Measurements from ENCODE around the gene ZBTB22. TPM values are rescaled to one million over a fixed set of nuclear protein-coding genes. Genes with fewer than 3 reads are reported as not detected.

Gene ZBTB22
- total and polyA plus RNA-seq, 4 donors: 16.4 to 25.7 (median 20.9) TPM

- peaks cover 0 to 3% (median 0%) of the 10 kb centered on the region in 5 donors for H3K4me1 ChIP-seq (ENCODE audit: control insufficient read depth in 5 of 5, insufficient read depth in 5 of 5, low read length in 5 of 5)
- TF ChIP-seq CTCF (IDR thresholded peaks at IDR 0.05; ENCODE audit: control extremely low read depth, extremely low read depth): no peak
- no peak overlapping the region for H3K4me3 ChIP-seq
- no peaks in the 10 kb centered on the region for H3K27me3 ChIP-seq (ENCODE audit: control insufficient read depth in 3 of 3, insufficient read depth in 3 of 3, low read length in 2 of 3)
- no peaks in the 10 kb centered on the region for H3K36me3 ChIP-seq (ENCODE audit: control insufficient read depth in 4 of 4, insufficient read depth in 4 of 4, low read length in 4 of 4)
- WGBS, 2 donors: 56 to 76% methylated on average over 6 of the region's 6 CpGs
- ATAC-seq (ENCODE audit: insufficient read depth, low FRiP score) (no peak), DNase-seq (no peak)
- no peak overlapping the region for H3K27ac ChIP-seq (ENCODE audit: low read depth in 1 of 2, low read length in 1 of 2)
- no peak overlapping the region for H3K9ac ChIP-seq (ENCODE audit: insufficient read depth in 1 of 2, low read length in 2 of 2)
- no peaks in the 10 kb centered on the region for H3K9me3 ChIP-seq (ENCODE audit: control insufficient read depth in 4 of 4, insufficient read depth in 3 of 4, low read length in 3 of 4)
These were observed 21.6 kb upstream of the ZBTB22 start for GRCh38 chr6:33339193-33339592.

GRCh38 chr6:33336495-33336894 is 19.0 kb upstream of the ZBTB22 start:
- Histone ChIP-seq H3K4me3 (no peak overlapping the region), H3K36me3 (ENCODE audit: control insufficient read depth in 4 of 4, insufficient read depth in 4 of 4, low read length in 4 of 4) (no peaks in the 10 kb centered on the region), H3K4me1 (ENCODE audit: control insufficient read depth in 5 of 5, insufficient read depth in 5 of 5, low read length in 5 of 5) (no peaks in the 10 kb centered on the region), H3K9ac (ENCODE audit: insufficient read depth in 1 of 2, low read length in 2 of 2) (no peak overlapping the region), H3K27me3 (ENCODE audit: control insufficient read depth in 3 of 3, insufficient read depth in 3 of 3, low read length in 2 of 3) (no peaks in the 10 kb centered on the region), H3K27ac (ENCODE audit: low read depth in 1 of 2, low read length in 1 of 2) (no peak overlapping the region), H3K9me3 (ENCODE audit: control insufficient read depth in 4 of 4, insufficient read depth in 3 of 4, low read length in 3 of 4) (no peaks in the 10 kb centered on the region)
- no peak for DNase-seq
- ATAC-seq (ENCODE audit: insufficient read depth, low FRiP score): no peak
- TF ChIP-seq CTCF (IDR thresholded peaks at IDR 0.05; ENCODE audit: control extremely low read depth, extremely low read depth): no peak
- WGBS, 2 donors: 86 to 98% methylated on average over 3 of the region's 3 CpGs

GRCh38 chr6:33335916-33336315 is 18.4 kb upstream of the ZBTB22 start:
- Histone ChIP-seq H3K27ac (ENCODE audit: low read depth in 1 of 2, low read length in 1 of 2) (no peak overlapping the region), H3K36me3 (ENCODE audit: control insufficient read depth in 4 of 4, insufficient read depth in 4 of 4, low read length in 4 of 4) (no peaks in the 10 kb centered on the region), H3K4me3 (no peak overlapping the region), H3K27me3 (ENCODE audit: control insufficient read depth in 3 of 3, insufficient read depth in 3 of 3, low read length in 2 of 3) (no peaks in the 10 kb centered on the region), H3K4me1 (ENCODE audit: control insufficient read depth in 5 of 5, insufficient read depth in 5 of 5, low read length in 5 of 5) (no peaks in the 10 kb centered on the region), H3K9ac (ENCODE audit: insufficient read depth in 1 of 2, low read length in 2 of 2) (no peak overlapping the region), H3K9me3 (ENCODE audit: control insufficient read depth in 4 of 4, insufficient read depth in 3 of 4, low read length in 3 of 4) (no peaks in the 10 kb centered on the region)
- WGBS, 2 donors: 85 to 93% methylated on average over 4 of the region's 4 CpGs
- DNase-seq (no peak), ATAC-seq (ENCODE audit: insufficient read depth, low FRiP score) (no peak)
- TF ChIP-seq CTCF (IDR thresholded peaks at IDR 0.05; ENCODE audit: control extremely low read depth, extremely low read depth): no peak

- DNase-seq (no peak), ATAC-seq (ENCODE audit: insufficient read depth, low FRiP score) (no peak)
- no peaks in the 10 kb centered on the region for H3K27me3 ChIP-seq (ENCODE audit: control insufficient read depth in 3 of 3, insufficient read depth in 3 of 3, low read length in 2 of 3)
- no peak overlapping the region for H3K27ac ChIP-seq (ENCODE audit: low read depth in 1 of 2, low read length in 1 of 2)
- no peak overlapping the region for H3K4me3 ChIP-seq
- no peak overlapping the region for H3K9ac ChIP-seq (ENCODE audit: insufficient read depth in 1 of 2, low read length in 2 of 2)
- no peaks in the 10 kb centered on the region for H3K9me3 ChIP-seq (ENCODE audit: control insufficient read depth in 4 of 4, insufficient read depth in 3 of 4, low read length in 3 of 4)
- WGBS, 2 donors: 82 to 89% methylated on average over 4 of the region's 4 CpGs
- no peaks in the 10 kb centered on the region for H3K36me3 ChIP-seq (ENCODE audit: control insufficient read depth in 4 of 4, insufficient read depth in 4 of 4, low read length in 4 of 4)
- no peaks in the 10 kb centered on the region for H3K4me1 ChIP-seq (ENCODE audit: control insufficient read depth in 5 of 5, insufficient read depth in 5 of 5, low read length in 5 of 5)
- no peak for TF ChIP-seq CTCF (IDR thresholded peaks at IDR 0.05; ENCODE audit: control extremely low read depth, extremely low read depth)
These were observed 16.1 kb upstream of the ZBTB22 start for GRCh38 chr6:33333666-33334065.
